HepG2 (cell line): ENCODE measurements around the gene PSMB8. TPM values are rescaled to one million over a fixed set of nuclear protein-coding genes. Genes with fewer than 3 reads are reported as not detected.

ENCODE experiments used
- CAMTA2 ChIP-seq: sonication (generic); formaldehyde crosslinking; IDR thresholded peaks from 2 replicates; pipeline ENCODE4 v1.4.0; 2020; ENCODE audit warnings: mild to moderate bottlenecking, missing genetic modification reagents, borderline replicate concordance
- DDIT3 ChIP-seq: sonication (generic); formaldehyde crosslinking; IDR thresholded peaks from 2 replicates; pipeline ENCODE4 v1.4.0; 2020; ENCODE audit warnings: mild to moderate bottlenecking, missing genetic modification reagents
- FOXM1 ChIP-seq: sonication (generic); formaldehyde crosslinking; IDR thresholded peaks from 2 replicates; pipeline ENCODE4 v1.5.0; 2020; ENCODE audit warnings: missing genetic modification reagents
- LRRFIP1 ChIP-seq: sonication (generic); formaldehyde crosslinking; conservative IDR thresholded peaks from 2 replicates; pipeline ENCODE4 v1.4.0; 2020; ENCODE audit warnings: missing genetic modification reagents
- MYC ChIP-seq: sonication (generic); formaldehyde crosslinking; IDR thresholded peaks from 2 replicates; pipeline ENCODE4 v1.9.0; 2021; ENCODE audit warnings: missing genetic modification reagents, borderline replicate concordance
- NCOA5 ChIP-seq: sonication (generic); formaldehyde crosslinking; IDR thresholded peaks from 2 replicates; pipeline ENCODE4 v1.4.0; 2020; ENCODE audit warnings: missing genetic modification reagents
- RFXAP ChIP-seq: sonication (generic); formaldehyde crosslinking; IDR thresholded peaks from 2 replicates; pipeline ENCODE4 v1.4.0; 2020; ENCODE audit warnings: missing genetic modification reagents, borderline replicate concordance
- SRY ChIP-seq: sonication (generic); formaldehyde crosslinking; IDR thresholded peaks from 2 replicates; pipeline ENCODE4 v1.8.0; 2022; ENCODE audit warnings: mild to moderate bottlenecking, missing genetic modification reagents
- ZBTB34 ChIP-seq: sonication (generic); formaldehyde crosslinking; IDR thresholded peaks from 2 replicates; pipeline ENCODE4 v1.8.0; 2022; ENCODE audit warnings: mild to moderate bottlenecking, missing genetic modification reagents
- ZHX1 ChIP-seq: sonication (generic); formaldehyde crosslinking; IDR thresholded peaks from 2 replicates; pipeline ENCODE4 v1.8.1; 2022; ENCODE audit warnings: low read depth, mild to moderate bottlenecking, missing genetic modification reagents
- ZNF234 ChIP-seq: sonication (generic); formaldehyde crosslinking; conservative IDR thresholded peaks from 2 replicates; pipeline ENCODE4 v1.5.1; 2020; ENCODE audit warnings: mild to moderate bottlenecking, missing genetic modification reagents
- ZNF605 ChIP-seq: sonication (generic); formaldehyde crosslinking; IDR thresholded peaks from 2 replicates; pipeline ENCODE4 v1.8.0; 2022; ENCODE audit warnings: mild to moderate bottlenecking, missing genetic modification reagents
- ZNF709 ChIP-seq: sonication (generic); formaldehyde crosslinking; IDR thresholded peaks from 2 replicates; pipeline ENCODE4 v1.5.0; 2020; ENCODE audit warnings: mild to moderate bottlenecking, missing genetic modification reagents
- polyA plus RNA-seq, 8 experiments: library from polyadenylated mRNA; depleted of rRNA in 3 of 8; stranded (reverse) in 7 of 8; unstranded in 1 of 8; fragments of >200 nt; fragmentation: Illumina TruSeq in 4 of 8; extraction: Trizol in 4 of 8; gene quantifications; 2 replicates each; pipeline versions ENCODE4 v1.2.1 to v1.2.3, GENCODE V29; 2011 to 2016; ENCODE audit warnings: low read depth in 4 of 8, missing spikeins in 1 of 8, mixed read lengths in 1 of 8; ENCODE audit not compliant: insufficient read depth in 1 of 8
- total RNA-seq, 5 experiments: library from RNA; depleted of rRNA; stranded (reverse); fragments of >200 nt; fragmentation: Illumina TruSeq; extraction: Trizol; gene quantifications; 2 replicates each; pipeline ENCODE4 v1.2.3, GENCODE V29; 2016; ENCODE audit warnings: low read depth in 1 of 5
- TF ChIP-seq, protein P1 (sequence below): fragments of 450-650 bp; IDR thresholded peaks from 2 replicates; pipeline ENCODE4 v1.6.1; 2017
- TF ChIP-seq, protein P2 (sequence below): IDR thresholded peaks from 2 replicates; pipeline ENCODE4 v1.6.1; 2016; ENCODE audit warnings: low read depth

PSMB8 gene
- total and polyA plus RNA-seq, 2 of the 13 experiments (the other 11 are each of a cell fraction or from before 2014, with no cell fraction given): 30.7 to 64.7 TPM

- TF ChIP-seq ZNF234 (CRISPR knock-in tag) (no peak), FOXM1 (no peak), SRY (CRISPR knock-in tag) (no peak; the same call in 1 of the 2 replicates), ZHX1 (CRISPR knock-in tag) (no peak), RFXAP (peak; percentile 99), CAMTA2 (CRISPR knock-in tag) (0 out of 2 replicates have a peak, but pooled peaks have one; percentile 22), ZBTB34 (CRISPR knock-in tag) (no peak), NCOA5 (CRISPR knock-in tag) (0 out of 2 replicates have a peak, but pooled peaks have one; percentile 29), ZNF605 (CRISPR knock-in tag) (0 out of 2 replicates have a peak, but pooled peaks have one; percentile 41), ZNF709 (CRISPR knock-in tag) (peak; percentile 84; the same call in 1 of the 2 replicates), MYC (CRISPR knock-in tag) (peak; percentile 68; the same call in 1 of the 2 replicates), LRRFIP1 (CRISPR knock-in tag) (no peak), DDIT3 (CRISPR knock-in tag) (0 out of 2 replicates have a peak, but pooled peaks have one; percentile 56)
- TF ChIP-seq, protein P1, sequence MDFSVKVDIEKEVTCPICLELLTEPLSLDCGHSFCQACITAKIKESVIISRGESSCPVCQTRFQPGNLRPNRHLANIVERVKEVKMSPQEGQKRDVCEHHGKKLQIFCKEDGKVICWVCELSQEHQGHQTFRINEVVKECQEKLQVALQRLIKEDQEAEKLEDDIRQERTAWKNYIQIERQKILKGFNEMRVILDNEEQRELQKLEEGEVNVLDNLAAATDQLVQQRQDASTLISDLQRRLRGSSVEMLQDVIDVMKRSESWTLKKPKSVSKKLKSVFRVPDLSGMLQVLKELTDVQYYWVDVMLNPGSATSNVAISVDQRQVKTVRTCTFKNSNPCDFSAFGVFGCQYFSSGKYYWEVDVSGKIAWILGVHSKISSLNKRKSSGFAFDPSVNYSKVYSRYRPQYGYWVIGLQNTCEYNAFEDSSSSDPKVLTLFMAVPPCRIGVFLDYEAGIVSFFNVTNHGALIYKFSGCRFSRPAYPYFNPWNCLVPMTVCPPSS: no peak
- TF ChIP-seq, protein P2, sequence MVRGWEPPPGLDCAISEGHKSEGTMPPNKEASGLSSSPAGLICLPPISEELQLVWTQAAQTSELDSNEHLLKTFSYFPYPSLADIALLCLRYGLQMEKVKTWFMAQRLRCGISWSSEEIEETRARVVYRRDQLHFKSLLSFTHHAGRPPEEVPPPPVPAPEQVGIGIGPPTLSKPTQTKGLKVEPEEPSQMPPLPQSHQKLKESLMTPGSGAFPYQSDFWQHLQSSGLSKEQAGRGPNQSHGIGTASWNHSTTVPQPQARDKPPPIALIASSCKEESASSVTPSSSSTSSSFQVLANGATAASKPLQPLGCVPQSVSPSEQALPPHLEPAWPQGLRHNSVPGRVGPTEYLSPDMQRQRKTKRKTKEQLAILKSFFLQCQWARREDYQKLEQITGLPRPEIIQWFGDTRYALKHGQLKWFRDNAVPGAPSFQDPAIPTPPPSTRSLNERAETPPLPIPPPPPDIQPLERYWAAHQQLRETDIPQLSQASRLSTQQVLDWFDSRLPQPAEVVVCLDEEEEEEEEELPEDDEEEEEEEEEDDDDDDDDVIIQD: peak; percentile 61; the same call in 1 of the 2 replicates
These were observed 5.5 kb downstream of the PSMB8 start, which contains the start of gene TAP2 (continued) for GRCh38 chr6:32838114-32838958.
